Astrocyte of the spinal cord (primary cell): Measurements from ENCODE around the gene STON1.
"Not testable (repeated sequence)": the region's sequence is repeated elsewhere in the genome, so short reads cannot be mapped to it uniquely, and the experiment has no call there.

ENCODE experiments used
- DNase-seq: peaks from one replicate; pipeline ENCODE4 v3.0.0; 2011; ENCODE audit warnings: low read depth, low spot score
- H3K4me3 ChIP-seq: 2 replicates; pipeline ENCODE4 v1.5.1; 2011; ENCODE audit warnings: low read depth, mild to moderate bottlenecking, low read length, moderate library complexity
- in situ Hi-C: cut with HindIII; loops from 2 replicates; pipeline ENCODE4 v1.10.0; 2017; ENCODE audit warnings: low sequenced_read_pairs
- TF ChIP-seq, protein P1 (sequence below): IDR thresholded peaks from 2 replicates; pipeline ENCODE4 v1.5.1; 2012; ENCODE audit warnings: low read depth, mild to moderate bottlenecking, low read length, inconsistent platforms

STON1 gene

DNA sequence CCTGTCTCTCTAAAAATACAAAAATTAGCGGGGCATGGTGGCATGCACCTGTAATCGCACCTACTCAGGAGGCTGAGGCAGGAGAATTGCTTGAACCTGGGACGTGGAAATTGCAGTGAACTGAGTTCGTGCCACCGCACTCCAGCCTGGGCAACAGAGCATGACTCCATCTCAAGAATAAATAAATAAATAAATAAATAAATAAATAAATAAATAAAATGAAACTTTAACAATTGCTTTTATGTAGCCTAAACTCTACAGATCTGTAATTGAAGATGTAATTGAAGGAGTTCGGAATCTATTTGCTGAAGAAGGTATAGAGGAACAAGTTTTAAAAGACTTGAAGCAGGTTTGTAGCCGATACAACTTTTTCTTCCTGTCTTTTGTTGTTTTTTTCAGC lies 90.7 kb downstream of the STON1 start:
- no peak for DNase-seq
- H3K4me3 ChIP-seq, result no peak overlapping the region
- TF ChIP-seq, protein P1, sequence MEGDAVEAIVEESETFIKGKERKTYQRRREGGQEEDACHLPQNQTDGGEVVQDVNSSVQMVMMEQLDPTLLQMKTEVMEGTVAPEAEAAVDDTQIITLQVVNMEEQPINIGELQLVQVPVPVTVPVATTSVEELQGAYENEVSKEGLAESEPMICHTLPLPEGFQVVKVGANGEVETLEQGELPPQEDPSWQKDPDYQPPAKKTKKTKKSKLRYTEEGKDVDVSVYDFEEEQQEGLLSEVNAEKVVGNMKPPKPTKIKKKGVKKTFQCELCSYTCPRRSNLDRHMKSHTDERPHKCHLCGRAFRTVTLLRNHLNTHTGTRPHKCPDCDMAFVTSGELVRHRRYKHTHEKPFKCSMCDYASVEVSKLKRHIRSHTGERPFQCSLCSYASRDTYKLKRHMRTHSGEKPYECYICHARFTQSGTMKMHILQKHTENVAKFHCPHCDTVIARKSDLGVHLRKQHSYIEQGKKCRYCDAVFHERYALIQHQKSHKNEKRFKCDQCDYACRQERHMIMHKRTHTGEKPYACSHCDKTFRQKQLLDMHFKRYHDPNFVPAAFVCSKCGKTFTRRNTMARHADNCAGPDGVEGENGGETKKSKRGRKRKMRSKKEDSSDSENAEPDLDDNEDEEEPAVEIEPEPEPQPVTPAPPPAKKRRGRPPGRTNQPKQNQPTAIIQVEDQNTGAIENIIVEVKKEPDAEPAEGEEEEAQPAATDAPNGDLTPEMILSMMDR, result no peak
- in situ Hi-C loops, result no loop called here

DNA sequence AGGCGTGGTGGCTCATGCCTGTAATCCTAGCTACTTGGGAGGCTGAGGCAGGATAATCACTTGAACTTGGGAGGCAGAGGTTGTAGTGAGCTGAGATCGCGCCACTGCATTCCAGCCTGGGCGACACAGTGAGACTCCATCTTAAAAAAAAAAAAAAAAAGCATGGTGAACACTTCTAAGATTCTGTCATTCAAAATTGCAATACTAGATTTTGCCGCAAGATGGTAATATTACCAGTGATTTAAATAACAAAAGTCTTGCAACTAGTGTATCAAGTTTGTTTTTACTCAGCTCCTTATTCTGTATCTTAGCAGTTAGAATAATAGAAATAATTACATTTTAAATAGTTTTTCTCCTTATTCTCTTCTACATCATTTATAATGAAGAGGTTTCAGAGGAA lies 92.7 kb downstream of the STON1 start:
- H3K4me3 ChIP-seq, in situ Hi-C loops, DNase-seq: not testable (repeated sequence)

DNA sequence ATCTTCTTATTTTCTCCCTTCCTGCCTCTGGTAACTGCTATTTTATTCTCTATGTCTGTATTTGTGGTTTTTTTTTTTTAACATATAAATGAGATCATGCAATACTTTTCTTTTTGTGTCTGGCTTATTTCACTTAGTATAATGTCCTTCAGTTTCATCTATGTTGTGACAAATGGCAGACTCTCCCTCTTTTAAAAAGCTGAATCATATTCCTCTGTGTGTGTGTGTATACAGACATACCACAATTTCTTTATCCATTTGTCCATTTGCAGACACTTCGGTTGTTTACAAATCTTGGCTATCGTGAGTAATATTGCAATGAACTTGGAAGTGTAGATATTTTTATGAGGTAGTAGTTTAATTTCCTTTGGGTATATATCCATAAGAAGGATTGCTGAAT lies 94.7 kb downstream of the STON1 start:
- TF ChIP-seq, protein P1, result no peak
- no peak for DNase-seq
- H3K4me3 ChIP-seq, result no peak overlapping the region
- in situ Hi-C loops, result no loop called here

DNA sequence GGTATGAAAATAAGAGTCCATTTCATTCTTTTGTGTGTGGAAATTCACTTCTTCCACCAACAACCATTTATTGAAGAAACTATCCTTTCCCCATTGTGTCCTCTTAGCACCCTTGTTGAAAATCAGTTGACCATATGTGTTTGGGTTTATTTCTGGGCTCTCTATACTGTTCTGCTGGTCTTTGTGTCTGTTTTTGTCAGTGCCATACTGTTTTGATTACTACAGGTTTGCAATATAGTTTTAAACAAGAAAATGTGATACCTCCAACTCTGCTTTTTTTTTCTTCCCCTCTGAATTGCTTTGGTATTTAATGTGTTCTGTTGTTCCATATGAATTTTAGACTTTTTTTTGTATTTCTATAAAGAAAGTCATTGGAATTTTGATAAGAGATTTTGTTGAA lies 96.1 kb downstream of the STON1 start:
- no peak for DNase-seq
- TF ChIP-seq, protein P1, result no peak
- no peak overlapping the region for H3K4me3 ChIP-seq
- in situ Hi-C loops, result no loop called here

DNA sequence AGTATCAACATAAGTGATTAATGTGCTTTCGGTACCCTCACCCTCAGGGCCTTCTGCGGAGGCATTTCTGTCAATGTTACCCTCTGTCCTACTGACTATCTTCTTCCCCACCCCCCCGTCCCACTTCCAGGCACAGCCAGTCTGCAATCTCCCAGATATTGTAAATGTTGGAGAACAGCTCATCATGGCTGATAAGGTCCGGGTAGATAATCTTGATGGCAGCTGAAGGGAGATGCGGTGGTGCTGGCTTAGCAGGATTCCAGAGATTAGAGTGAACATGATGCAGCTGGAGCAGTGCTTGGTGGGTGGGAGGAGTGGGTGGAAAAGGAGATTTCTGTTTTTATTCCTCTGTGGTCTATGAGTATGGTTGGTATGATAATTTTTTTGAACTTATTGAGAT lies 103.2 kb downstream of the STON1 start:
- DNase-seq, result no peak
- in situ Hi-C loops, result no loop called here
- TF ChIP-seq, protein P1, result no peak
- H3K4me3 ChIP-seq, result no peak overlapping the region

DNA sequence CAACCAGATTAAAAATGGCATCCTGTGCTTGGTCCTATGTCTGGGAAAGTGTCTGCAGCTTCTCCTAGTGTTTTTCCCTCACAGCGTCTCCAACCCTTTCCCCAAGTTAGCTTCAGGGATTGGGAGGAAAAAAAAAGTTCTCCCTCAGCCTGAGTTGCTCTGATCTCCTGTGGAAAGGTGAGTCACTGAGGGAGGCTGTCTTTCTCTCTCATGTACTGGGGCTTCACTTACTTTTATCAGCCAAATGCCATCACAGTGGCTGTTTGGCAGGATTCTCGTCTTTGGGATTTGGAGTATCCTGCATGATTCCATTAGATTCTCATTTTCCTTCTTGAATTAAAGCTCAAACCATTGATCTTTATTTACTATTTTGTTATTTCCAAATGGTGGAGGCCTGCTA lies 105.8 kb downstream of the STON1 start:
- DNase-seq, result no peak
- TF ChIP-seq, protein P1, result no peak
- in situ Hi-C loops, result no loop called here
- H3K4me3 ChIP-seq, result no peak overlapping the region

DNA sequence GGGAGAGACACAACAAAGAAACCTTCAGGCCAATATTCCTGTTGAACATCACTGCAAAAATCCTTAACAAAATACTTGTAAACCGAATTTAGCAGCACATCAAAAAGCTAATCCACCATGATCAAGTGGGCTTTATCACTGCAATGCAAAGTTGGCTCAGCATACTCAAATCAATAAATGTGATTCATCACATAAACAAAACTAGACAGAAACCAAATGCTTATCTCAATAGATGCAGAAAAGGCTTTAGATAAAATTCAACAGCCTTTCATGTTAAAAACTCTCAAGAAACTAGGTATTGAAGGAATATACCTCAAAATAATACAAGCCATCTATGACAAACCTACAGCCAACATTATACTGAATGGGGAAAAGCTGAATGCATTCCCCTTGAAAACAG lies 108.3 kb downstream of the STON1 start:
- DNase-seq, result no peak
- TF ChIP-seq, protein P1, result no peak
- no peak overlapping the region for H3K4me3 ChIP-seq
- in situ Hi-C loops, result no loop called here
